GM19025 (cell line): ENCODE data around the gene SCFD2.
A peak's percentile ranks its signal among the peaks of the same experiment; 100 is the strongest.

Experiments
- ATAC-seq: cut with Tn5 transposase; IDR thresholded peaks from one replicate; pipeline ENCODE4 v1.9.1; 2021; ENCODE audit warnings: mild to moderate bottlenecking, low read depth, moderate library complexity; ENCODE audit not compliant: unreplicated experiment

The SCFD2 gene

GRCh38 chr4:52911684-52912294 is 454.1 kb downstream of the SCFD2 start:
- ATAC-seq, result peak; percentile 64

GRCh38 chr4:52910115-52910514 is 455.7 kb downstream of the SCFD2 start:
- ATAC-seq, result no peak

GRCh38 chr4:52907510-52907909 is 458.4 kb downstream of the SCFD2 start:
- ATAC-seq, result no peak

GRCh38 chr4:52904421-52904820 is 461.4 kb downstream of the SCFD2 start:
- ATAC-seq, result no peak

GRCh38 chr4:52903273-52903672 is 462.6 kb downstream of the SCFD2 start:
- no peak for ATAC-seq

- ATAC-seq, result no peak
Observed at GRCh38 chr4:52894443-52894842, 471.4 kb downstream of the SCFD2 start.

- no peak for ATAC-seq
Observed at GRCh38 chr4:52892880-52893279, 473.0 kb downstream of the SCFD2 start.

- ATAC-seq, result no peak
Observed at GRCh38 chr4:52891743-52892142, 474.1 kb downstream of the SCFD2 start.

- no peak for ATAC-seq
Observed at GRCh38 chr4:52890521-52890791, 475.4 kb downstream of the SCFD2 start.

GRCh38 chr4:52889778-52890520 is 475.9 kb downstream of the SCFD2 start:
- ATAC-seq, result no peak

- no peak for ATAC-seq
Observed at GRCh38 chr4:52889354-52889753, 476.5 kb downstream of the SCFD2 start.

GRCh38 chr4:52884994-52885393 is 480.9 kb downstream of the SCFD2 start:
- ATAC-seq, result no peak

- ATAC-seq, result no peak
Observed at GRCh38 chr4:52883707-52884669, 481.9 kb downstream of the SCFD2 start.

GRCh38 chr4:52883183-52883621 is 482.7 kb downstream of the SCFD2 start:
- no peak for ATAC-seq

GRCh38 chr4:52880994-52881393 is 484.9 kb downstream of the SCFD2 start:
- ATAC-seq, result no peak

- ATAC-seq, result no peak
Observed at GRCh38 chr4:52879471-52879870, 486.4 kb downstream of the SCFD2 start.

GRCh38 chr4:52877694-52878093 is 488.2 kb downstream of the SCFD2 start:
- no peak for ATAC-seq

GRCh38 chr4:52877036-52877435 is 488.8 kb downstream of the SCFD2 start:
- ATAC-seq, result no peak

- no peak for ATAC-seq
Observed at GRCh38 chr4:52876069-52876468, 489.8 kb downstream of the SCFD2 start.

- no peak for ATAC-seq
Observed at GRCh38 chr4:52874948-52875347, 490.9 kb downstream of the SCFD2 start.

- no peak for ATAC-seq
Observed at GRCh38 chr4:52873861-52874343, 492.0 kb downstream of the SCFD2 start.
